SIG-M5 treated with dmso at 0.1 percent for 504 hours (cell line): ENCODE data around the gene GRIA4.
"Not testable (repeated sequence)": the region's sequence is repeated elsewhere in the genome, so short reads cannot be mapped to it uniquely, and the experiment has no call there.

Source experiments
- DNase-seq: peaks from one replicate; lab custom pipeline; 2025; ENCODE audit not compliant: unreplicated experiment; lab: John Stamatoyannopoulos, UW

The GRIA4 gene

GRCh38 chr11:105718641-105719040 is 108.8 kb downstream of the GRIA4 start:
- no peak for DNase-seq

DNA sequence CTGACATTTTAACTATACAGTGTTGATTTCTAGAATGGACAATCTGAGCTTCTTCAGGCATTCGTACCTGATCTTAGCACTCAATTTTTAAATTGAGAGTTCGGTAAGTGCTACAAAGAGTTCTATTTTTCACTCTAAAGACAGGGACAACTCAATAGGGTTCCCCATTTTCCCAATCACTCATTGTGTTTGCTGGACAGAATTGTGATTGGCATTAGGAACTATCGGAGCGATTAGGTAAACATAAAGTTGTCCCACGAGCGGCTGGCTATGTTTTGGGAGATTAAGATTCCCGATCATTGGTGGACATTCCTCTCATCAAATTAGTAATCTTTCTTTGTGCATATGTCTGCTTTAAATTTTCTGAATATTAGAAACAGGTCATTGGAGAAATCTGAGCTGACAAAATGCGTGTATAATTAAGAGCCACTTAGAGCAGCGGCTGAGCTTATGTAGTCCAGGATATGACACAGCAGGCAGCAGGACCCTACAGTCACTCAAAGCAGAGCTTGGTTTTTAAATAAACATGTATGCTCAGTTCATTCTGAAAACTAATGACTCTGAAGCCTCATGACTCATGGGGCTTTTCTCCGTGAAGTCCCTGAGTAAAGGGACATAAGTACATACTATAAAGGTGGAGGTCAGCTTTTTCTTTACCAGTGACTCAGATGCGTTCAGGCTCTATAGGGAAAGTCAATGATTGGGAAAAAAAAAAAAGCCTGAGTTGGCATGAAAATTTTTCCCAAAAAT is 109.4 kb downstream of the GRIA4 start:
- no peak for DNase-seq

GRCh38 chr11:105720096-105720495 is 110.2 kb downstream of the GRIA4 start:
- DNase-seq: no peak

GRCh38 chr11:105723269-105723668 is 113.4 kb downstream of the GRIA4 start:
- DNase-seq: no peak

- DNase-seq: no peak
Observed at GRCh38 chr11:105732611-105733010, 122.7 kb downstream of the GRIA4 start.

- no peak for DNase-seq
Observed at GRCh38 chr11:105734426-105734825, 124.6 kb downstream of the GRIA4 start.

GRCh38 chr11:105738251-105738650 is 128.4 kb downstream of the GRIA4 start:
- DNase-seq: no peak

GRCh38 chr11:105738986-105739795 is 129.3 kb downstream of the GRIA4 start:
- DNase-seq: no peak

- DNase-seq: no peak
Observed at GRCh38 chr11:105740164-105740903, 130.5 kb downstream of the GRIA4 start.

DNA sequence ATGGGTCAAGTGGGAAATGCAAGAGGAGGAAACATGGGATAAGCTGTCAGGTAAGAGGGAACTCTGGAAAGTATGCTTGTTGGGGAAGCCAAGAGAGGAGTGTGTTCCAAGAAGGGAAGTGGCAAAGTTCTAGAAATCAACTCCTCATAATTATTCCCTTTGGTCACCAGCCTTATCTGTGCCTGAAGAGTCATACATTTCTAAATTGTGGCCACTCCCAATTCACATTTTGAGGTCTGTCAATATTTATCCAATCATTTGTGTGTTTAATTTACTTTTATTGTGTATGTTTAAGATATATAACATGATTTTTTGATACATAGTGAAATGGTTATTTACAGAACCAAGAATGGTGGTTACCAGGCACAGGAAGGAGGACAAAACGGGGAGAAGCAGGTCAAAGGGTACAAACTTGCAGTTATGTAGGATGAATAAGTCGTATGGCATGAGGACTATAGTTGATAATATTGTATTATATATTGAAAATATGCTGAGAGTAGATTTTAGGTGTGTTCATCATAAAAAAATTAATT is 131.7 kb downstream of the GRIA4 start:
- DNase-seq: no peak

GRCh38 chr11:105754260-105754659 is 144.4 kb downstream of the GRIA4 start:
- DNase-seq: no peak

- no peak for DNase-seq
Observed at GRCh38 chr11:105754716-105755115, 144.8 kb downstream of the GRIA4 start.

DNA sequence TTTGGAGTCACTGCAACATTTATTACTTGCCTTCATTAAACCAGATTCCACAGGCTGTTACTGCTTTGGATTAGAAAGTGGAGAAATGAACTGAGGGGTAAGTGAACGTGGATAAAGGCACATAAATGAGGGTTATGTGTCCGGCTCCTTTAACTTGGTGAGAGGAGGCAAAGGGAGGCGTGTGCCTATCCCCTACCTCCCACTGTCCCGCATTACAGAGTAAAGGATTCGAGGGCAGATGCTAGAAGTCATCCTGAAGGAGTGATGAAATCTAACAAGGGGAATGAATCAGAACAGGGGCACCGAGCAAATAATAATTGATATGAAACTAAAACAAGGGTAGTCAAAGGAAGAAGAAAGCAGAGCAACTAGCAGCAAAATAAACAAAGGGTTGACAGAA is 147.2 kb downstream of the GRIA4 start:
- no peak for DNase-seq

- no peak for DNase-seq
Observed at GRCh38 chr11:105763594-105763993, 153.7 kb downstream of the GRIA4 start.

- no peak for DNase-seq
Observed at GRCh38 chr11:105767931-105768330, 158.1 kb downstream of the GRIA4 start.

DNA sequence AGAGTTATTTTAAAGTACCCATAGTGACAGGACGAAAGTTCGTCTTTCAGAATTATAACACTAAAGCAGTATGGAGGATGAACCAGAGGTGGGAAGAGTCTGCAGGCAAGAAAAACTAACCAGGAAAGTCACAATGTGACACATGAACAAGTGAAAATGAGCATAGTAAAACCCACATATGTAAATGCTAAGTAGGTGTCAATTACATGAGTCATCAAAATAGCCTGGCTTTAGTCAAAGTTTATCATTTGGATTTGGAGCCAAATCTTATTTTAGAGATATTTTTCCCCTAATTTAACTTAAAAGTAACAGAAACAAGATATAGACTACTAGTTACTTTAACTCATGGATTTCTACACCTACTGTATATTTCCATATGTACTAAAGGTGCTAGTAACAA is 159.8 kb downstream of the GRIA4 start:
- DNase-seq: no peak

GRCh38 chr11:105773452-105773851 is 163.6 kb downstream of the GRIA4 start:
- not testable (repeated sequence) for DNase-seq

DNA sequence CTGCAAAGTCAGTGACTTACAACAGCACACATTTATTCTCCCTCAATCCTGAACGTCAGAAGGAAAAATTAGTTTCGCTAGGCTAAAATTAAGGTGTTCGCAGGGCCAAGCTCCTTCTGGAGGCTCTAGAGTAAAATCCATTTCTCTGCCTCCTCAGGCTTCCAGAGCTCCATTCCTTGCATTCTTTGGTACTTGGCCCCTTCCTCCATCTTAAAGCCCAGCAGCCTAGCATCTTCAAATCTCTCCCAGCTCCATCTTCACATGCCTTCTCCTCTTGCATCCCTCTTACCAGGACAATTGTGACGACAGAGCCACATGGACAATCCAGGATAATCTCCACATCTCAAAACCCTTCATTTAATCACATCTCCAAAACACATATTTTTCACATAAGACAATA is 165.0 kb downstream of the GRIA4 start:
- DNase-seq: no peak

- DNase-seq: no peak
Observed at GRCh38 chr11:105780781-105781525, 171.1 kb downstream of the GRIA4 start.

DNA sequence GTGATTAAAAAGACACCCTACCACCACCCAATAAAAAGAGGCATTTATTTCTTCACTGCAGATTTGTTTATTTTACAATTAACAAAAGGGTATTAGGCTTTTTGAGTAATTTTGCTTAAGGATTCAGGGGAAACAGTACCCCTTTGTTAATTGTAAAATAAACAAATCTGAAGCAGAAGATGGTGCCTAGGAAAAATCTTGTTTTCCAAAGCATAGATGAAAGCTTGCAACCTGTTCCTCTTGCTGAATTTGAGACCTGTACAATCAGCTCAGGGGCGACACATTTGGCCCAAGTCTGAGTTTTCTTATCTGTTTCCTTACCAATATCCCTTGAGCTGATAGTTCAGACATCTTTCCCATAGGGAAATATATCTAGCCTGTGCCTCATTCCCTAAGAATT is 171.9 kb downstream of the GRIA4 start:
- DNase-seq: no peak

GRCh38 chr11:105783216-105783615 is 173.3 kb downstream of the GRIA4 start:
- DNase-seq: no peak
